ENCODE results near the gene ST6GALNAC4.

DNA sequence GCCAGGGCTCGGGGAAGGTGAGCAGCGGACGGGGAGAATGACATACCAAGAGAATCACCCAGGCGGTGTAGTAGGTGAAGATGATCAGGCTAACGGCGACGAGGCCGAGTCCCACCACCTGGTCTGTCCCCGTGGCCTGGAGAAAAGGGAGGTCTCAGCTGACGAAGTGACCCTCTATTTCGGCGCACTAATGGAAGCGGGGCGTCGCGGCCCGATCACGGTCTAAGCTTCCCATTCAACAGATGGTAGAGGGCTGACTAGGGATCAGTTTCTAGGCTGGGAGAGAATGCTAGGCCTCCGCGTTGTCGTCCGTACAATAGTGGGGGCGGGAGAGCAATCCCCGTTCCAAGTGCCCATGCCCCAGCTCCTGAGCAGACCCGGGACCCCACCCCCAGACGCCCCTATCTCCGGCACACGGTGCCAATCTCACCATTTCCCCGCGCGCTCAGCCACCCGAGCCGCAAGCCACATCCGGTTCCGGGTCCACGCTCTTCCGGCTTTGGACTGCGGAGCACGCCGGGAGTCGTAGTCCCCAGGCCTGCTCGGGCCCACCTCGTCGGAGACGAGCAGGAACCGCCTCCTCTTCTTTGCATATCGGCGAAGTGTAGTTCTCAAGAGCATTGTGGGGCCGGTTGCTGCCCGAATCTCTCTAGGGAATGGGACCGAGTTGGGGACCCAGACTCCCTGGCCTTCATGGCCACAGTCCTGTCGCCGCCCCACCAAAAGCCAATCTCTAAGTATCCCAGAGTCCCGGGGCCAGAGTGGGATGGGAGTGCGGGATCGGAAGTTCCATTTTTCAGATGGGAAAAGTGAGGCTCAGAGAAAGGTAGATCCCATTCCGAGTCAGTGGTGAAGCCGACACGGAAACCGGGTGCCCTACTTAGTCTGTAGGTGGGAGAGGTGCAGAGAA is 20.8 kb upstream of the ST6GALNAC4 start, which contains the start of gene DPM2:
- no peak for TF ChIP-seq CTCF (conservative IDR thresholded peaks at IDR 0.05)
- TF ChIP-seq EZH2 (IDR thresholded peaks at IDR 0.05; ENCODE audit: low read depth), result no peak

Measured in PC-9 (cell line).